ENCODE results near the gene PCDH9.

The PCDH9 gene

GRCh38 chr13:67004511-67004910, 225.6 kb downstream of the PCDH9 start:
- Histone ChIP-seq H3K27ac (no peak overlapping the region), H3K9ac (no peak overlapping the region), H3K79me2 (ENCODE audit: insufficient read depth, low read depth) (no peaks in the 10 kb centered on the region), H2AFZ (ENCODE audit: low read depth) (no peak overlapping the region), H4K20me1 (ENCODE audit: insufficient read depth) (no peaks in the 10 kb centered on the region), H3K36me3 (ENCODE audit: insufficient read depth) (no peaks in the 10 kb centered on the region), H3K4me3 (IDR thresholded peaks at IDR 0.05; ENCODE audit: insufficient read depth, low read depth, low read length) (no peak overlapping the region), H3K4me2 (no peak overlapping the region), H3K27me3 (ENCODE audit: insufficient read depth, low read depth) (no peaks in the 10 kb centered on the region), H3K4me1 (ENCODE audit: low read depth, poor library complexity, severe bottlenecking) (no peaks in the 10 kb centered on the region)
- TF ChIP-seq CTCF (conservative IDR thresholded peaks at IDR 0.05; ENCODE audit: low read depth, low read length) = no peak

GRCh38 chr13:67003743-67004142, 226.4 kb downstream of the PCDH9 start:
- Histone ChIP-seq H3K36me3 (ENCODE audit: insufficient read depth) (no peaks in the 10 kb centered on the region), H3K27ac (no peak overlapping the region), H3K79me2 (ENCODE audit: insufficient read depth, low read depth) (no peaks in the 10 kb centered on the region), H3K4me2 (no peak overlapping the region), H3K9ac (no peak overlapping the region), H3K27me3 (ENCODE audit: insufficient read depth, low read depth) (no peaks in the 10 kb centered on the region), H3K4me1 (ENCODE audit: low read depth, poor library complexity, severe bottlenecking) (no peaks in the 10 kb centered on the region), H4K20me1 (ENCODE audit: insufficient read depth) (no peaks in the 10 kb centered on the region), H2AFZ (ENCODE audit: low read depth) (no peak overlapping the region), H3K4me3 (IDR thresholded peaks at IDR 0.05; ENCODE audit: insufficient read depth, low read depth, low read length) (no peak overlapping the region)
- no peak for TF ChIP-seq CTCF (conservative IDR thresholded peaks at IDR 0.05; ENCODE audit: low read depth, low read length)

- H3K4me1 ChIP-seq (ENCODE audit: low read depth, poor library complexity, severe bottlenecking) = peaks cover 16% of the 10 kb centered on the region
- H3K27me3 ChIP-seq (ENCODE audit: insufficient read depth, low read depth) = no peaks in the 10 kb centered on the region
- TF ChIP-seq CTCF (conservative IDR thresholded peaks at IDR 0.05; ENCODE audit: low read depth, low read length) = no peak
- H3K4me2 ChIP-seq = no peak overlapping the region
- H3K27ac ChIP-seq = no peak overlapping the region
- no peaks in the 10 kb centered on the region for H3K36me3 ChIP-seq (ENCODE audit: insufficient read depth)
- no peak overlapping the region for H3K9ac ChIP-seq
- H2AFZ ChIP-seq (ENCODE audit: low read depth) = no peak overlapping the region
- H3K4me3 ChIP-seq (IDR thresholded peaks at IDR 0.05; ENCODE audit: insufficient read depth, low read depth, low read length) = no peak overlapping the region
- no peaks in the 10 kb centered on the region for H4K20me1 ChIP-seq (ENCODE audit: insufficient read depth)
- H3K79me2 ChIP-seq (ENCODE audit: insufficient read depth, low read depth) = no peaks in the 10 kb centered on the region
Measured at GRCh38 chr13:67001363-67001762, 228.8 kb downstream of the PCDH9 start.

- Histone ChIP-seq H3K4me1 (ENCODE audit: low read depth, poor library complexity, severe bottlenecking) (peaks cover 52% of the 10 kb centered on the region), H3K79me2 (ENCODE audit: insufficient read depth, low read depth) (no peaks in the 10 kb centered on the region), H3K27me3 (ENCODE audit: insufficient read depth, low read depth) (no peaks in the 10 kb centered on the region), H3K9ac (peak overlapping the region; percentile 58; the same call in 1 of the 2 replicates), H3K27ac (peak overlapping the region; percentile 98), H2AFZ (ENCODE audit: low read depth) (peak overlapping the region; percentile 41), H3K4me3 (IDR thresholded peaks at IDR 0.05; ENCODE audit: insufficient read depth, low read depth, low read length) (no peak overlapping the region), H3K36me3 (ENCODE audit: insufficient read depth) (no peaks in the 10 kb centered on the region), H3K4me2 (peak overlapping the region; percentile 79), H4K20me1 (ENCODE audit: insufficient read depth) (no peaks in the 10 kb centered on the region)
- TF ChIP-seq CTCF (conservative IDR thresholded peaks at IDR 0.05; ENCODE audit: low read depth, low read length) = no peak
Measured at GRCh38 chr13:66996503-66996902, 233.6 kb downstream of the PCDH9 start.

Data from KMS-11 (cell line).